ENCODE measurements around the gene NFIL3.
"Not testable (repeated sequence)": the region's sequence is repeated elsewhere in the genome, so short reads cannot be mapped to it uniquely, and the experiment has no call there.

Gene NFIL3

GRCh38 chr9:91423785-91424402 lies at the start of gene NFIL3:
TSS of gene NFIL3 (minus strand) at chr9:91423832. CDS start at chr9:91410734, 13,098 bp downstream.
- peak; percentile 59 for DNase-seq

GRCh38 chr9:91471524-91471923 lies 47.9 kb upstream of the NFIL3 start:
- not testable (repeated sequence) for DNase-seq

GRCh38 chr9:91465420-91465819 lies 41.8 kb upstream of the NFIL3 start:
- DNase-seq: no peak

- no peak for DNase-seq
Measured at GRCh38 chr9:91458906-91459305, 35.3 kb upstream of the NFIL3 start.

GRCh38 chr9:91452844-91453243 lies 29.2 kb upstream of the NFIL3 start:
- no peak for DNase-seq

- DNase-seq: no peak
Measured at GRCh38 chr9:91451431-91452270, 28.0 kb upstream of the NFIL3 start.

GRCh38 chr9:91445135-91445534 lies 21.5 kb upstream of the NFIL3 start:
- DNase-seq: no peak

GRCh38 chr9:91443994-91444392 lies 20.4 kb upstream of the NFIL3 start:
- no peak for DNase-seq

- no peak for DNase-seq
Measured at GRCh38 chr9:91443321-91443993, 19.8 kb upstream of the NFIL3 start.

GRCh38 chr9:91436841-91437240 lies 13.2 kb upstream of the NFIL3 start:
- no peak for DNase-seq

GRCh38 chr9:91433180-91433579 lies 9.5 kb upstream of the NFIL3 start:
- DNase-seq: no peak

- no peak for DNase-seq
Measured at GRCh38 chr9:91431485-91431884, 7.9 kb upstream of the NFIL3 start.

- no peak for DNase-seq
Measured at GRCh38 chr9:91429501-91429900, 5.9 kb upstream of the NFIL3 start.

- DNase-seq: no peak
Measured at GRCh38 chr9:91428927-91429351, 5.3 kb upstream of the NFIL3 start.

- DNase-seq: no peak
Measured at GRCh38 chr9:91428436-91428835, 4.8 kb upstream of the NFIL3 start.

GRCh38 chr9:91427873-91428272 lies 4.2 kb upstream of the NFIL3 start:
- DNase-seq: no peak

- DNase-seq: no peak
Measured at GRCh38 chr9:91426123-91426745, 2.6 kb upstream of the NFIL3 start.

GRCh38 chr9:91425271-91425670 lies 1.6 kb upstream of the NFIL3 start:
- DNase-seq: no peak

GRCh38 chr9:91424403-91425176 lies 958 bp upstream of the NFIL3 start:
- DNase-seq: peak; percentile 32

GRCh38 chr9:91422758-91423711 lies 597 bp downstream of the NFIL3 start:
- peak; percentile 49 for DNase-seq

Measured in stimulated activated naive CD4-positive, alpha-beta T cell treated with Interleukin-2 at 50 U/mL for 16 hours (primary cell).